Suprapubic skin (tissue), 4 donors: ENCODE results near the gene PAEP. TPM values are rescaled to one million over a fixed set of nuclear protein-coding genes. Genes with fewer than 3 reads are reported as not detected.
A peak's percentile ranks its signal among the peaks of the same experiment; 100 is the strongest.

Source experiments
- DNase-seq, 2 donors: peaks; one replicate each; pipeline ENCODE4 v3.0.0-alpha.2; 2019; ENCODE audit warnings: low spot score in 2 of 2
- H3K27ac ChIP-seq: fragments of 200-600 bp; sonication (generic); one replicate; pipeline ENCODE4 v1.5.1; 2019
- H3K27me3 ChIP-seq: fragments of 200-600 bp; sonication (generic); one replicate; pipeline ENCODE4 v1.5.1; 2019
- H3K36me3 ChIP-seq: fragments of 200-600 bp; sonication (generic); one replicate; pipeline ENCODE4 v1.5.1; 2019
- H3K4me1 ChIP-seq: fragments of 200-600 bp; sonication (generic); one replicate; pipeline ENCODE4 v1.5.1; 2019
- H3K4me3 ChIP-seq: fragments of 200-600 bp; sonication (generic); one replicate; pipeline ENCODE4 v1.5.1; 2019; ENCODE audit warnings: mild to moderate bottlenecking
- H3K9me3 ChIP-seq: fragments of 200-600 bp; sonication (generic); one replicate; pipeline ENCODE4 v1.5.1; 2019
- CTCF ChIP-seq, 2 donors: fragments of 200-600 bp in 1 of 2; fragments of 450-650 bp in 1 of 2; sonication (generic) in 1 of 2; IDR thresholded peaks; one replicate each; pipeline ENCODE4 v1.5.1; 2016 to 2019; ENCODE audit warnings: antibody characterized with exemption in 2 of 2, mild to moderate bottlenecking in 1 of 2, moderate library complexity in 1 of 2
- EP300 ChIP-seq: sonication (generic); formaldehyde crosslinking; IDR thresholded peaks from one replicate; pipeline ENCODE4 v1.6.1; 2017; ENCODE audit warnings: antibody characterized with exemption
- POLR2A ChIP-seq, 2 donors: fragments of 450-650 bp; IDR thresholded peaks; one replicate each; pipeline ENCODE4 v1.6.1; 2017; ENCODE audit warnings: antibody characterized with exemption in 2 of 2, mild to moderate bottlenecking in 2 of 2, moderate library complexity in 2 of 2
- POLR2AphosphoS5 ChIP-seq, 3 donors: sonication (generic); formaldehyde crosslinking; IDR thresholded peaks; one replicate each; pipeline ENCODE4 v1.6.1; 2017; ENCODE audit warnings: antibody characterized with exemption in 3 of 3
- WGBS: methylation state at CpG from one replicate; pipeline ENCODE4 v1.1.5; 2018; 5-methylcytosine and 5-hydroxymethylcytosine counted together
- total RNA-seq, 4 donors: library from RNA; depleted of rRNA; stranded (reverse); fragments of >200 nt; gene quantifications; one replicate each; pipeline ENCODE4 v1.1.0, GENCODE V29; 2016

PAEP gene
- total RNA-seq, 4 donors from 2014 or later, result 5.6 TPM; not detected in 3

- Histone ChIP-seq H3K36me3 (no peaks in the 10 kb centered on the region), H3K27me3 (peaks cover 38% of the 10 kb centered on the region), H3K27ac (no peak overlapping the region), H3K4me1 (no peaks in the 10 kb centered on the region), H3K4me3 (no peak overlapping the region), H3K9me3 (no peaks in the 10 kb centered on the region)
- TF ChIP-seq POLR2A (IDR thresholded peaks at IDR 0.05) (no peak), EP300 (no peak), CTCF (IDR thresholded peaks at IDR 0.05) (no peak), POLR2AphosphoS5 (IDR thresholded peaks at IDR 0.05) (no peak)
- DNase-seq, result peak in 1 of 2 donors; percentile 54
- 75% methylated on average over 17 of the region's 17 CpGs for WGBS
These were observed 47.9 kb downstream of the PAEP start for GRCh38 chr9:135609366-135609955.

- Histone ChIP-seq H3K4me1 (no peaks in the 10 kb centered on the region), H3K36me3 (no peaks in the 10 kb centered on the region), H3K27me3 (peaks cover 49% of the 10 kb centered on the region), H3K9me3 (no peaks in the 10 kb centered on the region), H3K27ac (no peak overlapping the region), H3K4me3 (no peak overlapping the region)
- peak in 1 of 2 donors; percentile 66 for DNase-seq
- TF ChIP-seq CTCF (IDR thresholded peaks at IDR 0.05) (no peak), POLR2AphosphoS5 (IDR thresholded peaks at IDR 0.05) (no peak), POLR2A (IDR thresholded peaks at IDR 0.05) (no peak), EP300 (no peak)
- 73% methylated on average over 8 of the region's 13 CpGs for WGBS
These were observed 49.0 kb downstream of the PAEP start for GRCh38 chr9:135610290-135611141.

GRCh38 chr9:135611142-135611874 lies 49.8 kb downstream of the PAEP start:
- Histone ChIP-seq H3K4me3 (no peak overlapping the region), H3K27me3 (peaks cover 53% of the 10 kb centered on the region), H3K36me3 (no peaks in the 10 kb centered on the region), H3K4me1 (no peaks in the 10 kb centered on the region), H3K27ac (no peak overlapping the region), H3K9me3 (no peaks in the 10 kb centered on the region)
- DNase-seq, result peak in 1 of 2 donors; percentile 67
- WGBS, result 83% methylated on average over 1 of the region's 7 CpGs
- TF ChIP-seq POLR2A (IDR thresholded peaks at IDR 0.05), result no peak
- TF ChIP-seq CTCF (IDR thresholded peaks at IDR 0.05), result no peak
- no peak for TF ChIP-seq EP300
- no peak for TF ChIP-seq POLR2AphosphoS5 (IDR thresholded peaks at IDR 0.05)

- Histone ChIP-seq H3K4me3 (no peak overlapping the region), H3K27ac (no peak overlapping the region), H3K27me3 (peaks cover 57% of the 10 kb centered on the region), H3K36me3 (no peaks in the 10 kb centered on the region), H3K9me3 (no peaks in the 10 kb centered on the region), H3K4me1 (no peaks in the 10 kb centered on the region)
- WGBS, result 14% methylated on average over 4 of the region's 4 CpGs
- TF ChIP-seq POLR2AphosphoS5 (IDR thresholded peaks at IDR 0.05), result no peak
- TF ChIP-seq POLR2A (IDR thresholded peaks at IDR 0.05), result no peak
- no peak for TF ChIP-seq EP300
- TF ChIP-seq CTCF (IDR thresholded peaks at IDR 0.05), result no peak
- DNase-seq, result no peak
These were observed 50.3 kb downstream of the PAEP start for GRCh38 chr9:135611875-135612209.

- DNase-seq, result peak; percentile 58 to 69
- no peaks in the 10 kb centered on the region for H3K4me1 ChIP-seq
- WGBS, result 88% methylated on average over 6 of the region's 8 CpGs
- H3K36me3 ChIP-seq, result no peaks in the 10 kb centered on the region
- no peak for TF ChIP-seq POLR2AphosphoS5 (IDR thresholded peaks at IDR 0.05)
- H3K4me3 ChIP-seq, result no peak overlapping the region
- no peak overlapping the region for H3K27ac ChIP-seq
- H3K9me3 ChIP-seq, result no peaks in the 10 kb centered on the region
- peaks cover 63% of the 10 kb centered on the region for H3K27me3 ChIP-seq
These were observed 50.9 kb downstream of the PAEP start for GRCh38 chr9:135612437-135612836.
